GM18505 (cell line): ENCODE measurements around the gene TMEM126B.

ENCODE experiments used
- ATAC-seq: cut with Tn5 transposase; IDR thresholded peaks from one replicate; pipeline ENCODE4 v1.9.1; 2021; ENCODE audit not compliant: unreplicated experiment
- POLR2A ChIP-seq: IDR thresholded peaks from 4 replicates; pipeline ENCODE4 v1.6.1; 2011; ENCODE audit warnings: borderline replicate concordance; ENCODE audit not compliant: insufficient read depth, insufficient read length; ENCODE audit errors: extremely low read depth

Gene TMEM126B

GRCh38 chr11:85682330-85683305 is 54.2 kb downstream of the TMEM126B start:
- TF ChIP-seq POLR2A: peak; percentile 60

GRCh38 chr11:85685125-85685819 is 56.9 kb downstream of the TMEM126B start:
- no peak for ATAC-seq
- no peak for TF ChIP-seq POLR2A

More at GRCh38 chr11:85682330-85683305, 54.2 kb downstream of the TMEM126B start:
- ATAC-seq: peak; percentile 92

DNA sequence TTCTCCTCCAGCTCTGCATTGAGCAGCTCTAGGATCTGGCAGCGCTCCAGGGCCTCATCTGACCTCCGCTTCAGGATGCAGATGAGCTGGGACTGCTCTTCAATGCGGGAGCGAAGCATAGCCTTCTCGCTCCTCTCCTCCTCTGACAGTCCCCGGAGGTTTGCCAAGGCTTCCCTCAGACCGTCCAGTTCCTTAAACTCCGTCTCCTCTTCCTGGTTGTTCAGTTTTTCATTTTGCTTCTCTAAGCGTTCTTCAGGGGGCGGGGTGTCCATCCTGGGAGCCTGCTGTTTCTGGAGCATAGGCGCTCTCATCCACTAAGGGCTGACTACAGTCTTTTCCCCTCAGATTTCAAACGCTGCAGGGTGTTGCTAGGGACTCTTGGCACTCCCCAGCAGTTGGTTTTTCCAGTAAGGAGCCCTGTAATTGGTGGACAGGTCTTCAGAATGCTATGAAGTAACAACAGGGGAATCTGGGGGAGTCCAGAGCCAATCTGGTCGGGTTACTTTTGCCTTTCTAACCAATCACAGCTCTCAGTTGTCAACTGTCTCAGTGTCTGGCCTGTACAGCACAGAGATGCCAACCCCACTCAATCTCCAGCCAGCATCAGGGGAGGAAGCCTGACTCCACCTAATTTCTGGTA is 57.5 kb downstream of the TMEM126B start, which contains the start of gene CCDC89:
CCDC89 (minus strand) TSS at position 376 of the 640 bp plus-strand sequence; CDS start at position 311, 65 bp downstream.
- ATAC-seq: no peak
- no peak for TF ChIP-seq POLR2A
